ENCODE results near the gene LCN9. TPM values are rescaled to one million over a fixed set of nuclear protein-coding genes. Genes with fewer than 3 reads are reported as not detected.

The LCN9 gene
- total and polyA plus RNA-seq, 2 of the 13 experiments (the other 11 are each of a cell fraction or from before 2014, with no cell fraction given), result not detected

DNA sequence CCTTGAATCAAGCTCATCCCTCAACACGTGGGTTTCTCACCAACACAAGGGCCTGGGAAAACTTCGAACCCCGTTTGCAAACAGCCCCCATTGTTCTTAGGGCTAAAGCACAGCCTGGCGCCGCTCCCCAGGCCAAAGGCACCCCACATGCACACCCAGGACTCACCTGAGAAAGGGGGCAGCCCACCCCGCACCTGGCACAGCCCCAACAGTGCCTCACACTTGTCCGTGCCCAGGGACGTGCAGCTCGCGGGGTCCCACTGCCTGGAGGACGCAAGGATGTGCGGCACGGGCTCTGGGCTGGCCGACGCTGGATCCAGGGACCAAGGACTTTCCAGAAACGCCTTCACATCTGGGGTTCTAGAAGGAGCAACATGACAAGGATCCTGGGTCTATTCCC is 33.3 kb downstream of the LCN9 start (continued):
- TF ChIP-seq, protein P1, sequence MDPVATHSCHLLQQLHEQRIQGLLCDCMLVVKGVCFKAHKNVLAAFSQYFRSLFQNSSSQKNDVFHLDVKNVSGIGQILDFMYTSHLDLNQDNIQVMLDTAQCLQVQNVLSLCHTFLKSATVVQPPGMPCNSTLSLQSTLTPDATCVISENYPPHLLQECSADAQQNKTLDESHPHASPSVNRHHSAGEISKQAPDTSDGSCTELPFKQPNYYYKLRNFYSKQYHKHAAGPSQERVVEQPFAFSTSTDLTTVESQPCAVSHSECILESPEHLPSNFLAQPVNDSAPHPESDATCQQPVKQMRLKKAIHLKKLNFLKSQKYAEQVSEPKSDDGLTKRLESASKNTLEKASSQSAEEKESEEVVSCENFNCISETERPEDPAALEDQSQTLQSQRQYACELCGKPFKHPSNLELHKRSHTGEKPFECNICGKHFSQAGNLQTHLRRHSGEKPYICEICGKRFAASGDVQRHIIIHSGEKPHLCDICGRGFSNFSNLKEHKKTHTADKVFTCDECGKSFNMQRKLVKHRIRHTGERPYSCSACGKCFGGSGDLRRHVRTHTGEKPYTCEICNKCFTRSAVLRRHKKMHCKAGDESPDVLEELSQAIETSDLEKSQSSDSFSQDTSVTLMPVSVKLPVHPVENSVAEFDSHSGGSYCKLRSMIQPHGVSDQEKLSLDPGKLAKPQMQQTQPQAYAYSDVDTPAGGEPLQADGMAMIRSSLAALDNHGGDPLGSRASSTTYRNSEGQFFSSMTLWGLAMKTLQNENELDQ (CRISPR knock-in tag; IDR thresholded peaks at IDR 0.05; ENCODE audit: borderline replicate concordance), result no peak
- TF ChIP-seq, protein P2, sequence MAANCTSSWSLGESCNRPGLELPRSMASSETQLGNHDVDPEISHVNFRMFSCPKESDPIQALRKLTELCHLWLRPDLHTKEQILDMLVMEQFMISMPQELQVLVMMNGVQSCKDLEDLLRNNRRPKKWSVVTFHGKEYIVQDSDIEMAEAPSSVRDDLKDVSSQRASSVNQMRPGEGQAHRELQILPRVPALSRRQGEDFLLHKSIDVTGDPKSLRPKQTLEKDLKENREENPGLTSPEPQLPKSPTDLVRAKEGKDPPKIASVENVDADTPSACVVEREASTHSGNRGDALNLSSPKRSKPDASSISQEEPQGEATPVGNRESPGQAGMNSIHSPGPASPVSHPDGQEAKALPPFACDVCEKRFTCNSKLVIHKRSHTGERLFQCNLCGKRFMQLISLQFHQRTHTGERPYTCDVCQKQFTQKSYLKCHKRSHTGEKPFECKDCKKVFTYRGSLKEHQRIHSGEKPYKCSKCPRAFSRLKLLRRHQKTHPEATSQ (CRISPR knock-in tag; IDR thresholded peaks at IDR 0.05; ENCODE audit: borderline replicate concordance), result no peak
- TF ChIP-seq ZNF317 (CRISPR knock-in tag; IDR thresholded peaks at IDR 0.05), result no peak

GRCh38 chr9:135697226-135697625 is 34.1 kb downstream of the LCN9 start:
- no peak overlapping the region for H3K4me3 ChIP-seq (replicated peaks in 1 of 3; ENCODE audit: insufficient read depth in 1 of 3, low read depth in 2 of 3, low read length in 3 of 3)
- H3K79me2 ChIP-seq (ENCODE audit: insufficient read depth, low read length), result no peaks in the 10 kb centered on the region
- no peak overlapping the region for H3K27ac ChIP-seq (ENCODE audit: extremely low read length, insufficient read depth, low read length)
- 0 out of 2 replicates have a peak, but pooled peaks cover 4% of the 10 kb centered on the region for H4K20me1 ChIP-seq (ENCODE audit: insufficient read depth, low read length)
- DNase-seq (ENCODE audit: low spot score) (no peak), ATAC-seq (no peak), FAIRE-seq (no peak)
- intact Hi-C loops (cut with micrococcal nuclease; ENCODE audit: unreplicated experiment), result no loop called here
- ChIA-PET POLR2A (no interaction called here), CTCF (ENCODE audit: low intra/inter-chr PET ratio, low total read pairs) (no interaction called here)
- no TSS peak for BruUV-seq (replicated peaks)
- H3K9me3 ChIP-seq (ENCODE audit: low read length), result no peaks in the 10 kb centered on the region
- WGBS (ENCODE audit: low lambda C conversion rate), result 27% methylated on average over 14 of the region's 15 CpGs
- H3K27me3 ChIP-seq (ENCODE audit: control insufficient read depth in 1 of 2, insufficient read depth in 2 of 2, low read length in 2 of 2), result peaks cover 30 to 82% of the 10 kb centered on the region in 2 experiments
- no peak for TF ChIP-seq HNF4A (CRISPR knock-in tag; IDR thresholded peaks at IDR 0.05)
- TF ChIP-seq TEAD2 (CRISPR knock-in tag; IDR thresholded peaks at IDR 0.05), result no peak
- TF ChIP-seq ZNF766 (CRISPR knock-in tag; IDR thresholded peaks at IDR 0.05; ENCODE audit: borderline replicate concordance), result no peak
- no peak for TF ChIP-seq MED13 (CRISPR knock-in tag; IDR thresholded peaks at IDR 0.05)
- TF ChIP-seq ZNF788 (CRISPR knock-in tag; IDR thresholded peaks at IDR 0.05; ENCODE audit: borderline replicate concordance), result no peak
- no peak for TF ChIP-seq ZNF460 (CRISPR knock-in tag; IDR thresholded peaks at IDR 0.05; ENCODE audit: borderline replicate concordance)
- TF ChIP-seq KDM1A (CRISPR knock-in tag; IDR thresholded peaks at IDR 0.05), result no peak
- no peak for TF ChIP-seq SIN3A (IDR thresholded peaks at IDR 0.05; ENCODE audit: borderline replicate concordance, low read depth, low read length)
- in situ Hi-C loops (cut with HindIII; ENCODE audit: extremely low pct_ligation_motif_present, low pct_unique_long_range_greater_than_20kb), result no loop called here
- no peak overlapping the region for H2AFZ ChIP-seq (ENCODE audit: low read length)
- no peak overlapping the region for H3K4me2 ChIP-seq (ENCODE audit: low read depth, low read length)
- no peaks in the 10 kb centered on the region for H3K36me3 ChIP-seq (replicated peaks in 1 of 2; ENCODE audit: control insufficient read depth in 1 of 2, insufficient read depth in 2 of 2, low read length in 2 of 2)
- H3K4me1 ChIP-seq (ENCODE audit: insufficient read depth, low read length), result no peaks in the 10 kb centered on the region
- no peak overlapping the region for H3K9ac ChIP-seq (ENCODE audit: insufficient read depth, low read depth, low read length)
